HUES6 (cell line): ENCODE results near the gene VAV2.

Experiments used
- H3K27ac ChIP-seq: 2 replicates; pipeline ENCODE4 v1.7.0; 2013; ENCODE audit warnings: low read depth, mild to moderate bottlenecking, low read length, inconsistent platforms
- H3K27me3 ChIP-seq: 2 replicates; pipeline ENCODE4 v1.6.1; 2013; ENCODE audit warnings: low read length; ENCODE audit not compliant: control insufficient read depth, insufficient read depth
- H3K36me3 ChIP-seq: 2 replicates; pipeline ENCODE4 v1.6.1; 2013; ENCODE audit warnings: low read length; ENCODE audit not compliant: control insufficient read depth, insufficient read depth
- H3K4me1 ChIP-seq: 2 replicates; pipeline ENCODE4 v1.6.1; 2013; ENCODE audit warnings: low read length; ENCODE audit not compliant: control insufficient read depth, insufficient read depth
- H3K4me3 ChIP-seq: 2 replicates; pipeline ENCODE4 v1.5.1; 2013; ENCODE audit warnings: low read depth, low read length
- H3K9ac ChIP-seq: one replicate; pipeline ENCODE4 v1.6.1; 2013; ENCODE audit warnings: mild to moderate bottlenecking, low read length
- H3K9me3 ChIP-seq: 2 replicates; pipeline ENCODE4 v1.6.1; 2013; ENCODE audit warnings: low read depth, low read length; ENCODE audit not compliant: control insufficient read depth, insufficient read depth

VAV2 gene

DNA sequence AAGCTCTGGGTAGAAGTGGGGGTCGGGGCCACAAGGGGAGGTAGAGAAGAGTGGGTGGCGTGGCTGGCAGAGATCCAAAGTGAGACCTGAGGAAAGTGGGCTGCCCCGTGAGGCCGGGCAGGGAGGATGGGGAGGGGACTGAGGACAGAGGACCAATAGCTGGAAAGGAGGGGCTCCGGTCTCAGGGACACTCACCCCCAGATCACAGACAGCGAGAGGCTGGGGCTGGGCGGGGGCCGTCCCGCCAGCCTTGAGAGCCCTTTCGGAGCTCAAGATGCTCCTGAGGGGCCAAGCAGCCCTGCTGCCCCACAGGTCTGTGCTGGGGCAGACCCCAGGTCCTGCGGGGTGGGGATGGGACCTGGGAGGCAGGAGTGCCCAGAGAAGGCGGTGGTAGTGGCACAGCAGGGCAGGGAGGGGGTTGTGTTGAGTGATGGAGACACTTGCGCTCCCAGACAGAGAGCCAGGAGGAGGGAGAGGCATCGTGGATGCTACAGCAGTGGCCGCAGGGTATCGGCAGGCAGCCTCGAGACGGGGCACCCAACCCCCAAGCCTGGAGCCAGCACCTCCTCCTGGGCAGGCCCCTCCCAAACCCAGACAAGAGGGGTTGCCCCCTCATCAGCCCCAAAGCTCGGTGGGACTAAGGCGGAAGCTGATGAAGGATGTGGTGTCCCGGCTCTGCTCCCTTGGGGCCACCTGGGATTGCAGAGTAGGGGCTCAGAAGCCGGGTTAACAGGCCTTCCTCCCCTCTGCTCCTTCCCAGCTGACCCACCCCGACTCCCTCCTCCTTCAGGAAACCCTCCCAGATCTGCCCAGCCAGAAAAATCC lies 257.3 kb downstream of the VAV2 start:
- Histone ChIP-seq H3K9ac (no peak overlapping the region), H3K36me3 (no peaks in the 10 kb centered on the region), H3K4me1 (peaks cover 31% of the 10 kb centered on the region), H3K27ac (no peak overlapping the region), H3K9me3 (no peaks in the 10 kb centered on the region), H3K4me3 (no peak overlapping the region), H3K27me3 (no peaks in the 10 kb centered on the region)

- H3K9me3 ChIP-seq = no peaks in the 10 kb centered on the region
- no peak overlapping the region for H3K27ac ChIP-seq
- no peaks in the 10 kb centered on the region for H3K36me3 ChIP-seq
- no peak overlapping the region for H3K4me3 ChIP-seq
- H3K4me1 ChIP-seq = peaks cover 31% of the 10 kb centered on the region
- H3K27me3 ChIP-seq = no peaks in the 10 kb centered on the region; the same call in 1 of the 2 replicates
- H3K9ac ChIP-seq = no peak overlapping the region
Observed at GRCh38 chr9:133733796-133734533, 258.2 kb downstream of the VAV2 start.

DNA sequence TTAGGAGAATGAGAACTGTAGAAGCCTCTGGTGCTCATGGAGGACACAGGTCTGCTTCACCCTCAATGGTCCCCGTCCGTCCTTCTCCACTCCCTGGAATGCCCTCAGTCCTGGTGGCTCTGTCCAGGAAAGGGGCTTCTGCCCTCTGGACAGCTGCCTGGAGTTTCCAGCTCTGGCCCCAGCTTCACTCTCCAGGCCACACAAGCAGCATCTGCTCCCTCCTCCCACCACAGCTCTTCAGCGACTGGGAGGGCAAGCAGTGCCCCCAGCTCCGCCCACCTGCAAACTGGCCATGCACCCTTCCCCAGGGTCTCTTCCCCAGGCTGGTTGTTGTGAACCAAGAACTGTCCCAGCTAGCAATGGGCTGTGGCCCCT lies 258.7 kb downstream of the VAV2 start:
- H3K27me3 ChIP-seq = no peaks in the 10 kb centered on the region; the same call in 1 of the 2 replicates
- peaks cover 27% of the 10 kb centered on the region for H3K4me1 ChIP-seq
- no peak overlapping the region for H3K27ac ChIP-seq
- no peak overlapping the region for H3K4me3 ChIP-seq
- no peaks in the 10 kb centered on the region for H3K36me3 ChIP-seq
- no peak overlapping the region for H3K9ac ChIP-seq
- H3K9me3 ChIP-seq = no peaks in the 10 kb centered on the region

DNA sequence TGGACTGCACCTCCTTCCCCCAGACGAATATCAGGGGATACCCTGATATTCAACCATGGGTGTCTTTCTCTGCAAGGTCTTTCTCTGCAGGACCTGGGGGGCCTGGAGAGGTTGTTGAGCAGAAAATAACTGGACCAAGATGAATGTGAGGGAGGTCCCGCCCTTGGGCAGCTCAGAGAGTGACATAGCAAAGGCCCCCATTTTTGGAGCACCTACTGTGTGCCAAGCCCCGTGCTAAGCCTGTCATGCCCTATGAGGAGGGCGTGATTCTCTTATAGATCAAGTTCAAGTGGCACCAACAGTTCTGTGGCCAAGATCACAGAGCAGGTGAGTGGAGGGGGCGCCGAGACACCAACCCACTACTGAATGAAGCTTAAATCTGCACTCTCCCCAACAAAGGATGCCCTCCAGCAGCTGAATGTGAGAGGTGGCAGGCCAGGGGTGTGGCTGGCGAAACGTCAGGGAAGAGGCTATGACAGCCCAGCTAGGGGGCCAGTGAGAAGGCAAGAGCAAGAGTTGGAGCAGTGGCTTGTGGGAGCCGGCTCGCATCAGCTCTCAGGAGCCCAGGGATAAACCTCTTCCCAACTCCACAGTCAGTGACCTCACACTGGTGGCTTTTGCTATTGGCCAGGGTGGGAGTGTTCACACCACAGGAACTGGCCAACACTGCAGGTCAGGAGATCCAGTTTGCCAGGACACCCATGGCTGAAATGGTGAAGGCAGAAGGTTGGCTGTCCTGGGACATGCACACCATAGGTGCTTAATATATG lies 259.3 kb downstream of the VAV2 start:
- Histone ChIP-seq H3K36me3 (no peaks in the 10 kb centered on the region), H3K27ac (no peak overlapping the region), H3K4me1 (peaks cover 22% of the 10 kb centered on the region)

DNA sequence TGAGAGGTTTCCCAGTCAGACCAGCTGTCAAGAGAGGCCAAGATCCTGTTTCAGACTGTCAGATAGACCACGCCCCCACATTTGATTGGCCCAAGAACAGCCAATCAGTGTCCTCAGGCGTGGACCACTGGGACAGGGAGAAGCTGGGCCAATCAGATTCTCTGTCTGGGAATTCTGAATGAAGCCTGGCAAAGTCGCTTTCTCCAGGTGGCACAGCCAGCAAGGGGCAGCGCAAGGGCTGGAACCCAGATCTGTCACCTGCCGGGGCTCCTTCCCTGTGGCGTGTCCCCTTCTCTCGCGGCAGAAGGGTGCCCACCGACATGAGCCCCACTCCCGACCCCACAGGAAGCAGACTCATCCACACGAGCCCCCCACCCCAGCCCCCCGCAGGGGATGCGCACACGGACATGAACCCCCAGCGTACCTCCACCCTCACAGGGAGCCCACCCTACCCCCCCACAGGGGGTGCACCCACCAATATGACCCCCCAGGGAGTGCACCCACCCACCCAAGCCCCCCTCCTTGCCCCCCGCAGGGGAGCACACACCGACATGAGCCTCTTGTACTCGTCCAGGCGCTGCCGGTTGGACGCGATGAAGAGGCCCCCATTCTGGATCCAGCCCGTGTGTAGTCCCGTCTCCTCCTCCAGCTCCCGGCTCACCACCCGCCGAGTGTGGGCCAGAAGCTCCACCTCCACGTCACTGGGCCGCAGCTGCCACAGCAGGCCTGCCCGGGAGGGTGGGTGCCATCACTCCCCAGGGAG lies 260.1 kb downstream of the VAV2 start:
- H3K27me3 ChIP-seq = no peaks in the 10 kb centered on the region; the same call in 1 of the 2 replicates

More for the DNA sequence above, 259.3 kb downstream of the VAV2 start:
- Histone ChIP-seq H3K27me3 (no peaks in the 10 kb centered on the region; the same call in 1 of the 2 replicates), H3K9me3 (no peaks in the 10 kb centered on the region), H3K4me3 (no peak overlapping the region), H3K9ac (no peak overlapping the region)

GRCh38 chr9:133730994-133731715 lies 261.0 kb downstream of the VAV2 start:
- no peak overlapping the region for H3K27ac ChIP-seq
- H3K27me3 ChIP-seq = no peaks in the 10 kb centered on the region; the same call in 1 of the 2 replicates
- H3K4me3 ChIP-seq = no peak overlapping the region
- peaks cover 13% of the 10 kb centered on the region for H3K4me1 ChIP-seq
- no peaks in the 10 kb centered on the region for H3K9me3 ChIP-seq
- H3K36me3 ChIP-seq = no peaks in the 10 kb centered on the region
- no peak overlapping the region for H3K9ac ChIP-seq

More for the DNA sequence above, 260.1 kb downstream of the VAV2 start:
- Histone ChIP-seq H3K9me3 (no peaks in the 10 kb centered on the region), H3K4me1 (peaks cover 15% of the 10 kb centered on the region), H3K9ac (no peak overlapping the region), H3K4me3 (no peak overlapping the region), H3K36me3 (no peaks in the 10 kb centered on the region), H3K27ac (no peak overlapping the region)

DNA sequence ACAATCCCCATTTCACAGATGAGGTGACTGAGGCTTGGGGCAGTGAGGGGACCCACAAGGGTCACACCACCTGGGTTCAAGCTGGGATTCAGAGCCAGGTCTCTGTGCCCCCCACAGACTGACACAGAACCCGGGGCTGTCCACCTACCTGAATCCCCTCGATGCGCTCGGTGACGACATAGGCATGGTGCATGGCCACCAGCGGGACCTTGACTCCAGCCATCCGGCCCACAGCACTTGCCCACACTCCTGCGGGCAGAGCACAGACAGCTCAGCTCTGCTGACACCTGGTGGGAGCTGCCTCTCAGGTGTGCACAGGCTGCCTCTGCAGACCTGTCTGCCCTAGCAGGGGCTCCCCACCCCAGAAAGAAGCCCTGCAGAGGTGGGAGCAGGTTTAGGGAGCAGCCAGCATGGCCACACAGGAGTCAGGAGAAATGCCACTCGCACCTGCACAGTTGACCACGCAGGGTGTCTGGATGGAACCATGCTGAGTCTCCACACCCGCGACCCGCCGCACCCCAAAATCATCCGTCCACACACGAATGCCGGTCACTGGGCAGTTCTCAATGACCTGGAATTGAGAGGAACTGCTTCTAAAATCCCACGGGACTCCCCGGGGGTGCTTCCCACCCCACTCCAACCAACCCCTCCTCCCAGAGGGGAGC lies 262.4 kb downstream of the VAV2 start:
- H3K36me3 ChIP-seq = no peaks in the 10 kb centered on the region
- no peaks in the 10 kb centered on the region; the same call in 1 of the 2 replicates for H3K27me3 ChIP-seq
- H3K9me3 ChIP-seq = no peaks in the 10 kb centered on the region
- peaks cover 2% of the 10 kb centered on the region for H3K4me1 ChIP-seq
- H3K4me3 ChIP-seq = no peak overlapping the region
- H3K9ac ChIP-seq = no peak overlapping the region
- no peak overlapping the region for H3K27ac ChIP-seq

DNA sequence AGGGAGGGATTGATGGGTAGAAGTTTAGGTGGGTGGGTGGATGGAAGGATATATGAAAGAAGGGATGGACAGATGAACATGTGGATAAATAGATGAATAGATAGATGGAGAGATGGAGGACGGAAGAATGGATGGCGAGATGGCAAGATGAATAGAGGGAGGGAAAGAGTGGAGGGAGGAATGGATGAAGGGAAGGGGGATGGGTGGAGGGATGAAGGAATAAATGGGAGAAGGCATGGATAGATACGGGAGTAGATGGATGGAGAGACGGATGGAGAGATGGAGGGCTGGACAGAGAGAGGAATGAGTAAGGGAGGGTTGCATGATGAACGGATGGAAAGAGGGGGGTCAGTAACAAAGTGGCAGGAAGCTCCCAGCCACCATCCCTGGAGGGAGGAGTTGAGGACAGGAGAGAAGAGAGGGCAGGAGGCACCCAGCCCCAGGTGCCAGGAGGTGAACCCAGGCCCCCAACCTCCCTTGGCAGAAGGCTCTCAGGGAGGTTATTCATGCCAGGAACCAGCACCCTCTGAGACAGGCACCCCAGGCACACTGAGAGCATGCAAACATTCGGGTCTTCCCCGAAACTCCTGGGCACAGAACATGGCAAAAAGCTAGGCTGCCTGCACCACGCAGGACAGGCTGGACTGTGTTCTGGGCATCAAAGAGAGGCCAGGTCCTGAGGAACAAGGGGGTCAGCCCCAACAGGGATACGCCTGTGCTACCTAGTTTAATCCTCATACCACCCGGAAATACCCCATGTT lies 263.1 kb downstream of the VAV2 start:
- Histone ChIP-seq H3K9ac (no peak overlapping the region), H3K4me1 (no peaks in the 10 kb centered on the region), H3K27me3 (no peaks in the 10 kb centered on the region; the same call in 1 of the 2 replicates), H3K9me3 (no peaks in the 10 kb centered on the region), H3K27ac (no peak overlapping the region), H3K4me3 (no peak overlapping the region), H3K36me3 (no peaks in the 10 kb centered on the region)

GRCh38 chr9:133727876-133728441 lies 264.2 kb downstream of the VAV2 start:
- H3K9ac ChIP-seq = no peak overlapping the region
- no peak overlapping the region for H3K27ac ChIP-seq
- no peaks in the 10 kb centered on the region; the same call in 1 of the 2 replicates for H3K27me3 ChIP-seq
- no peaks in the 10 kb centered on the region for H3K4me1 ChIP-seq
- no peak overlapping the region for H3K4me3 ChIP-seq
- no peaks in the 10 kb centered on the region for H3K9me3 ChIP-seq
- no peaks in the 10 kb centered on the region for H3K36me3 ChIP-seq
